SK-N-SH (cell line): ENCODE data around the gene LCMT1. TPM values are rescaled to one million over a fixed set of nuclear protein-coding genes. Genes with fewer than 3 reads are reported as not detected.

Experiments
- CTCF ChIA-PET: fragments of 300-600, 350-600 bp; formaldehyde crosslinking; extraction: SDS; loops from one replicate; lab custom pipeline; 2021; lab: Yijun Ruan, JAX
- POLR2A ChIA-PET: fragments of 350-600 bp; sonication (Branson Sonifier 250); formaldehyde crosslinking; extraction: SDS; loops from one replicate; lab custom pipeline; 2020; ENCODE audit warnings: antibody characterized with exemption, inconsistent platforms; lab: Yijun Ruan, JAX
- DNase-seq: peaks from one replicate; pipeline ENCODE4 v3.0.0; 2012
- H2AFZ ChIP-seq: fragments of 200-600 bp; sonication (generic); 2 replicates; pipeline ENCODE4 v1.8.1; 2016; ENCODE audit warnings: antibody characterized with exemption, mild to moderate bottlenecking, low read depth
- H3F3A ChIP-seq: fragments of 200-600 bp; sonication (generic); replicated peaks from 2 replicates; pipeline ENCODE3; 2016; ENCODE audit warnings: antibody characterized with exemption, mild to moderate bottlenecking; ENCODE audit not compliant: insufficient read depth
- H3K27ac ChIP-seq, 2 experiments: fragments of 200-500 bp in 1 of 2; fragments of 200-600 bp in 1 of 2; sonication (Bioruptor generic) in 1 of 2; sonication (generic), shearing (Covaris generic) in 1 of 2; 2 replicates each; pipeline versions ENCODE4 v1.5.1 to v1.6.1; 2014 to 2016; ENCODE audit warnings: low read depth in 2 of 2, inconsistent platforms in 1 of 2, low read length in 1 of 2, mild to moderate bottlenecking in 1 of 2, mixed read lengths in 1 of 2
- H3K27me3 ChIP-seq: fragments of 200-600 bp; sonication (generic), shearing (Covaris generic); 2 replicates; pipeline ENCODE4 v1.6.1; 2016; ENCODE audit warnings: mixed run types; ENCODE audit not compliant: insufficient read depth
- H3K36me3 ChIP-seq, 2 experiments: fragments of 200-500 bp in 1 of 2; fragments of 200-600 bp in 1 of 2; sonication (Bioruptor generic) in 1 of 2; sonication (generic) in 1 of 2; replicated peaks in 1 of 2; 2 replicates each; pipeline versions ENCODE3 to v1.5.1; 2014 to 2016; ENCODE audit warnings: low read length in 1 of 2, mild to moderate bottlenecking in 1 of 2; ENCODE audit not compliant: insufficient read depth in 2 of 2, control insufficient read depth in 1 of 2
- H3K4me1 ChIP-seq, 2 experiments: fragments of 200-500 bp in 1 of 2; fragments of 200-600 bp in 1 of 2; sonication (Bioruptor generic) in 1 of 2; sonication (generic), shearing (Covaris generic) in 1 of 2; 2 replicates each; pipeline versions ENCODE4 v1.5.1 to v1.6.1; 2014 to 2016; ENCODE audit warnings: low read depth in 1 of 2, low read length in 1 of 2, mixed run types in 1 of 2; ENCODE audit not compliant: insufficient read depth in 2 of 2, control insufficient read depth in 1 of 2
- H3K4me2 ChIP-seq: fragments of 200-600 bp; sonication (generic), shearing (Covaris generic); 2 replicates; pipeline ENCODE4 v1.6.1; 2017; ENCODE audit warnings: mixed run types
- H3K4me3 ChIP-seq, 2 experiments: fragments of 200-500 bp in 1 of 2; fragments of 200-600 bp in 1 of 2; sonication (Bioruptor generic) in 1 of 2; sonication (generic), shearing (Covaris generic) in 1 of 2; 2 replicates each; pipeline versions ENCODE4 v1.5.1 to v1.8.1; 2014 to 2016; ENCODE audit warnings: low read depth in 2 of 2, inconsistent platforms in 1 of 2, low read length in 1 of 2, mild to moderate bottlenecking in 1 of 2, mixed read lengths in 1 of 2, moderate library complexity in 1 of 2
- H3K79me2 ChIP-seq: fragments of 200-600 bp; sonication (generic); 2 replicates; pipeline ENCODE4 v1.8.1; 2017; ENCODE audit warnings: mild to moderate bottlenecking; ENCODE audit not compliant: insufficient read depth
- H3K9ac ChIP-seq: fragments of 200-600 bp; sonication (generic); 2 replicates; pipeline ENCODE4 v1.6.1; 2017; ENCODE audit warnings: mixed run types
- H3K9me2 ChIP-seq: fragments of 200-600 bp; sonication (generic); 2 replicates; pipeline ENCODE4 v1.6.1; 2017; ENCODE audit warnings: mixed run types
- H3K9me3 ChIP-seq: fragments of 200-600 bp; sonication (generic); 2 replicates; pipeline ENCODE4 v1.6.1; 2017; ENCODE audit warnings: mixed run types, mild to moderate bottlenecking, moderate library complexity
- H4K20me1 ChIP-seq: fragments of 200-600 bp; sonication (generic); 2 replicates; pipeline ENCODE4 v1.6.1; 2017; ENCODE audit warnings: mild to moderate bottlenecking, mixed run types; ENCODE audit not compliant: insufficient read depth
- EP300 ChIP-seq, 2 experiments: IDR thresholded peaks; 2 replicates each; pipeline versions ENCODE4 v1.4.0 to v1.6.1; 2012; ENCODE audit warnings: borderline replicate concordance in 1 of 2, low read depth in 1 of 2, low read length in 1 of 2
- EZH2phosphoT487 ChIP-seq: fragments of 200-600 bp; sonication (generic); IDR thresholded peaks from 2 replicates; pipeline ENCODE4 v1.6.1; 2017; ENCODE audit warnings: low read depth, mixed run types, mild to moderate bottlenecking, antibody characterized with exemption, moderate library complexity, borderline replicate concordance
- FOXJ3 ChIP-seq: sonication (generic); formaldehyde crosslinking; IDR thresholded peaks from 2 replicates; pipeline ENCODE4 v1.5.1; 2020; ENCODE audit warnings: mild to moderate bottlenecking, missing genetic modification reagents
- FOXM1 ChIP-seq: IDR thresholded peaks from 2 replicates; pipeline ENCODE4 v1.4.0; 2012; ENCODE audit warnings: low read depth, mild to moderate bottlenecking
- GABPA ChIP-seq: IDR thresholded peaks from 2 replicates; pipeline ENCODE4 v1.4.0; 2012; ENCODE audit warnings: low read depth, mild to moderate bottlenecking
- GATA2 ChIP-seq: sonication (generic); formaldehyde crosslinking; IDR thresholded peaks from 2 replicates; pipeline ENCODE4 v1.5.0; 2020; ENCODE audit warnings: mild to moderate bottlenecking, missing genetic modification reagents
- JUND ChIP-seq: IDR thresholded peaks from 2 replicates; pipeline ENCODE4 v1.4.0; 2012
- MAX ChIP-seq: IDR thresholded peaks from 2 replicates; pipeline ENCODE4 v1.4.0; 2012; ENCODE audit warnings: low read depth
- MEF2A ChIP-seq: IDR thresholded peaks from 2 replicates; pipeline ENCODE4 v1.4.0; 2012; ENCODE audit warnings: low read depth, borderline replicate concordance
- NRF1 ChIP-seq: IDR thresholded peaks from 2 replicates; pipeline ENCODE4 v1.6.1; 2012; ENCODE audit warnings: low read depth, mild to moderate bottlenecking, low read length
- POLR2AphosphoS5 ChIP-seq: IDR thresholded peaks from 2 replicates; pipeline ENCODE4 v1.6.1; 2012; ENCODE audit warnings: low read depth, low read length
- RFX5 ChIP-seq: IDR thresholded peaks from 2 replicates; pipeline ENCODE4 v1.6.1; 2012; ENCODE audit warnings: mild to moderate bottlenecking, improper control_type of control experiment, low read length
- TCF12 ChIP-seq: IDR thresholded peaks from 2 replicates; pipeline ENCODE4 v1.4.0; 2012
- USF2 ChIP-seq: fragments of 150-350 bp; IDR thresholded peaks from 2 replicates; pipeline ENCODE4 v1.6.1; 2017; ENCODE audit warnings: antibody characterized with exemption, low read length, low read depth, borderline replicate concordance
- YY1 ChIP-seq: IDR thresholded peaks from 2 replicates; pipeline ENCODE4 v1.4.0; 2012; ENCODE audit warnings: low read depth, mild to moderate bottlenecking
- WGBS: methylation state at CpG from one replicate; pipeline ENCODE4 v1.1.6; 2017; ENCODE audit warnings: low lambda C conversion rate; 5-methylcytosine and 5-hydroxymethylcytosine counted together
- polyA plus RNA-seq, 3 experiments: library from polyadenylated mRNA; depleted of rRNA; stranded (reverse); fragments of >200 nt; gene quantifications; 2 replicates each; pipeline ENCODE4 v1.2.3, GENCODE V29; 2012
- TF ChIP-seq, protein P1 (sequence below): IDR thresholded peaks from 2 replicates; pipeline ENCODE4 v1.6.1; 2012; ENCODE audit warnings: mild to moderate bottlenecking, low read depth, low read length, moderate library complexity
- TF ChIP-seq, protein P2 (sequence below): IDR thresholded peaks from 2 replicates; pipeline ENCODE4; 2012
- TF ChIP-seq, protein P3 (sequence below): fragments of 200-600 bp; sonication (generic); IDR thresholded peaks from 2 replicates; pipeline ENCODE4 v1.6.1; 2017; ENCODE audit warnings: antibody characterized with exemption, mild to moderate bottlenecking, moderate library complexity

Gene LCMT1
- polyA plus RNA-seq, 1 of the 3 experiments (the other 2 are of a cell fraction) = 29.8 TPM

- Histone ChIP-seq H3K36me3 (no peaks in the 10 kb centered on the region), H3K4me1 (no peaks in the 10 kb centered on the region), H3K27me3 (no peaks in the 10 kb centered on the region), H3F3A (peaks cover 7% of the 10 kb centered on the region), H4K20me1 (no peaks in the 10 kb centered on the region), H3K9me3 (no peaks in the 10 kb centered on the region), H3K9me2 (no peaks in the 10 kb centered on the region), H3K9ac (no peak overlapping the region), H2AFZ (no peak overlapping the region), H3K79me2 (no peaks in the 10 kb centered on the region), H3K27ac (no peak overlapping the region), H3K4me3 (no peak overlapping the region), H3K4me2 (no peak overlapping the region)
- POLR2A ChIA-PET = no interaction called here
- CTCF ChIA-PET = interaction anchor here (1.2 to 1.3 kb wide), 2 partner anchors 27 to 32 kb away, joined by 3 to 6 read pairs; no protein-coding TSS in a partner anchor
- DNase-seq = no peak
- 17% methylated on average over 4 of the region's 4 CpGs for WGBS
- TF ChIP-seq RFX5 (no peak), GATA2 (no peak), POLR2AphosphoS5 (no peak), MEF2A (no peak), JUND (no peak), NRF1 (no peak), EZH2phosphoT487 (no peak), USF2 (no peak), FOXJ3 (CRISPR knock-in tag) (no peak), YY1 (no peak), FOXM1 (no peak), GABPA (no peak), TCF12 (0 out of 2 replicates have a peak, but pooled peaks have one; percentile 15), MAX (no peak), EP300 (IDR thresholded peaks at IDR 0.05; ENCODE audit: borderline replicate concordance in 1 of 2, low read depth in 1 of 2, low read length in 1 of 2) (0 out of 4 replicates have a peak, but pooled peaks of 1 of the 2 experiments have one; percentile 10)
- TF ChIP-seq, protein P1, sequence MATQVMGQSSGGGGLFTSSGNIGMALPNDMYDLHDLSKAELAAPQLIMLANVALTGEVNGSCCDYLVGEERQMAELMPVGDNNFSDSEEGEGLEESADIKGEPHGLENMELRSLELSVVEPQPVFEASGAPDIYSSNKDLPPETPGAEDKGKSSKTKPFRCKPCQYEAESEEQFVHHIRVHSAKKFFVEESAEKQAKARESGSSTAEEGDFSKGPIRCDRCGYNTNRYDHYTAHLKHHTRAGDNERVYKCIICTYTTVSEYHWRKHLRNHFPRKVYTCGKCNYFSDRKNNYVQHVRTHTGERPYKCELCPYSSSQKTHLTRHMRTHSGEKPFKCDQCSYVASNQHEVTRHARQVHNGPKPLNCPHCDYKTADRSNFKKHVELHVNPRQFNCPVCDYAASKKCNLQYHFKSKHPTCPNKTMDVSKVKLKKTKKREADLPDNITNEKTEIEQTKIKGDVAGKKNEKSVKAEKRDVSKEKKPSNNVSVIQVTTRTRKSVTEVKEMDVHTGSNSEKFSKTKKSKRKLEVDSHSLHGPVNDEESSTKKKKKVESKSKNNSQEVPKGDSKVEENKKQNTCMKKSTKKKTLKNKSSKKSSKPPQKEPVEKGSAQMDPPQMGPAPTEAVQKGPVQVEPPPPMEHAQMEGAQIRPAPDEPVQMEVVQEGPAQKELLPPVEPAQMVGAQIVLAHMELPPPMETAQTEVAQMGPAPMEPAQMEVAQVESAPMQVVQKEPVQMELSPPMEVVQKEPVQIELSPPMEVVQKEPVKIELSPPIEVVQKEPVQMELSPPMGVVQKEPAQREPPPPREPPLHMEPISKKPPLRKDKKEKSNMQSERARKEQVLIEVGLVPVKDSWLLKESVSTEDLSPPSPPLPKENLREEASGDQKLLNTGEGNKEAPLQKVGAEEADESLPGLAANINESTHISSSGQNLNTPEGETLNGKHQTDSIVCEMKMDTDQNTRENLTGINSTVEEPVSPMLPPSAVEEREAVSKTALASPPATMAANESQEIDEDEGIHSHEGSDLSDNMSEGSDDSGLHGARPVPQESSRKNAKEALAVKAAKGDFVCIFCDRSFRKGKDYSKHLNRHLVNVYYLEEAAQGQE = no peak
- TF ChIP-seq, protein P2, sequence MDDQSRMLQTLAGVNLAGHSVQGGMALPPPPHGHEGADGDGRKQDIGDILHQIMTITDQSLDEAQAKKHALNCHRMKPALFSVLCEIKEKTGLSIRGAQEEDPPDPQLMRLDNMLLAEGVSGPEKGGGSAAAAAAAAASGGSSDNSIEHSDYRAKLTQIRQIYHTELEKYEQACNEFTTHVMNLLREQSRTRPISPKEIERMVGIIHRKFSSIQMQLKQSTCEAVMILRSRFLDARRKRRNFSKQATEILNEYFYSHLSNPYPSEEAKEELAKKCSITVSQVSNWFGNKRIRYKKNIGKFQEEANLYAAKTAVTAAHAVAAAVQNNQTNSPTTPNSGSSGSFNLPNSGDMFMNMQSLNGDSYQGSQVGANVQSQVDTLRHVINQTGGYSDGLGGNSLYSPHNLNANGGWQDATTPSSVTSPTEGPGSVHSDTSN = peak; percentile 62
- TF ChIP-seq, protein P3, sequence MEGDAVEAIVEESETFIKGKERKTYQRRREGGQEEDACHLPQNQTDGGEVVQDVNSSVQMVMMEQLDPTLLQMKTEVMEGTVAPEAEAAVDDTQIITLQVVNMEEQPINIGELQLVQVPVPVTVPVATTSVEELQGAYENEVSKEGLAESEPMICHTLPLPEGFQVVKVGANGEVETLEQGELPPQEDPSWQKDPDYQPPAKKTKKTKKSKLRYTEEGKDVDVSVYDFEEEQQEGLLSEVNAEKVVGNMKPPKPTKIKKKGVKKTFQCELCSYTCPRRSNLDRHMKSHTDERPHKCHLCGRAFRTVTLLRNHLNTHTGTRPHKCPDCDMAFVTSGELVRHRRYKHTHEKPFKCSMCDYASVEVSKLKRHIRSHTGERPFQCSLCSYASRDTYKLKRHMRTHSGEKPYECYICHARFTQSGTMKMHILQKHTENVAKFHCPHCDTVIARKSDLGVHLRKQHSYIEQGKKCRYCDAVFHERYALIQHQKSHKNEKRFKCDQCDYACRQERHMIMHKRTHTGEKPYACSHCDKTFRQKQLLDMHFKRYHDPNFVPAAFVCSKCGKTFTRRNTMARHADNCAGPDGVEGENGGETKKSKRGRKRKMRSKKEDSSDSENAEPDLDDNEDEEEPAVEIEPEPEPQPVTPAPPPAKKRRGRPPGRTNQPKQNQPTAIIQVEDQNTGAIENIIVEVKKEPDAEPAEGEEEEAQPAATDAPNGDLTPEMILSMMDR = no peak
- TF ChIP-seq, all 33 proteins: peak for 3
These were observed 86.5 kb downstream of the LCMT1 start for GRCh38 chr16:25198021-25198420.
